Stimulated activated CD8-positive, alpha-beta memory T cell treated with anti-CD3 and anti-CD28 coated beads, Interleukin-15, amount 100 ng/mL, for 1 hour (primary cell): Measurements from ENCODE around the gene BANP.
"Not testable (repeated sequence)": the region's sequence is repeated elsewhere in the genome, so short reads cannot be mapped to it uniquely, and the experiment has no call there.

Experiments used
- DNase-seq: peaks from one replicate; pipeline ENCODE4 v3.0.0-alpha.2; 2020; ENCODE audit warnings: low read depth

Gene BANP

GRCh38 chr16:88050952-88051660 lies 99.9 kb downstream of the BANP start:
- DNase-seq, result no peak

DNA sequence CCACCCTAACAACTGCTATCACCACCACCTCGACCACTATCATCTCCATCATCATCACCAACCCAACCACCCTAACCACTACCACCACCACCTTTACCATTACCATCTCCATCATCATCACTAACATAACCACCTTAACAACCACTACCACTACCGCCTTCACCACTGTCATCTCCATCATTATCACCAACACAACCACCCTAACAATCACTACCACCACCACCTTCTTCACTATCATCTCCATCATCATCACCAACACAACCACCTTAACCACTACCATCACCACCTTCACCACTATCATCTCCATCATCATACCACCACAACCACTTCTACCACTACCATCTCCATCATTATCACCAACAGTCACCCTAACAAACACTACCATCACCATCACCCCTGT lies 101.4 kb downstream of the BANP start:
- DNase-seq, result no peak

DNA sequence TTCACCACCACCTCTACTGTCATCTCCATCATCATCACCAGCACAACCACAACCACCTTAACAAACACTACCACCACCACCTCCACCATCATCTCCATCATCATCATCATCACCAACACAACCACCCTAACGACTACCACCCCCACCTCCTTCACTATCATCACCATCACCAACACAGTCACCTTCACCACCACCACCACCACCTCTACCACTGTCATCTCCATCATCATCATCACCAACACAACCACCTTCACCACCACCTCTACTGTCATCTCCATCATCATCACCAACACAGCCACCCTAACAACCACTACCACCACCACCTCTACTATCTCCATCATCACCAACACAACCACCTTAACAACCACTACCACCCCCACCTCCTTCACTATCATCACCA lies 102.2 kb downstream of the BANP start:
- DNase-seq, result not testable (repeated sequence)

DNA sequence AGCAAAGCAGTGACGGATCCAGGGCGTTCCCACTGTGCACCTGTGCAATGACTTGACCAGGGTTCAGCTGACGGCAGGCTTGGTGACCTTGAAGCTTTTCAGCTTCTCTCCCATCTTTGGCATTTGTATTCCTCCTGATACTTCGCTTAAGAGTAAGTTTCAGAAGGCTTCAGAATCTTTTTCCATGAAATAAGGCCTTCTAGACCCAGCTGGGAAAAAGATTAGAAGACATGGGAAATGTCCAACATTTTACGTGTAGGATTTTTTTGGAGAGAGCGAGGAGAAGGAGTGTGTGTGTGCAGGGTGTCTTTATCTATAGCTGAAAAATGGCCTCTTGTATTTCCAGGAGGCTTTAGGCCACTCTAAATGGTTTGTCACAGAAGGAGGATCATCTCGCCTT lies 104.1 kb downstream of the BANP start:
- DNase-seq, result no peak

- DNase-seq, result no peak
Observed at GRCh38 chr16:88056212-88056611, 105.0 kb downstream of the BANP start.

DNA sequence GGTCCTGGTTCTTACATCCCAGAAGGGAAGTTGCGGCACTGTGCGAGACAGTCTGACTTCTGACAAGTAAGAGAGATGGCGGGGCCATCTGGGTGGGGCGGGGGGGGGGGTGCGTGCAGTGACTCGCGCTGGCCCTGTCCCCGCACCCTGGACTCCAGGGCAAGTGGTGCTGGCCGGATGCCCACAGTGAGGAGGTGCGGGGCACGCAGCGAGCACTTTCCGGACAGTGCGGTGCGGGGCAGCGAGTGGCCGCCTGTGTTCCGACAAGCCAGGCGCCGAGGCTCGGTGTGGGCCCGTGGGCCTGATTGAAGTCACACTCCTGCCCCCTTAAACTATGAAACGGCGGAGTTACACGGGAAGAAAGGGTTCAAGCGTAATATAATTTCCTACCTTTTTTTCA lies 106.4 kb downstream of the BANP start:
- no peak for DNase-seq

GRCh38 chr16:88058136-88058535 lies 106.9 kb downstream of the BANP start:
- no peak for DNase-seq

- DNase-seq, result no peak
Observed at GRCh38 chr16:88058817-88059216, 107.6 kb downstream of the BANP start.

DNA sequence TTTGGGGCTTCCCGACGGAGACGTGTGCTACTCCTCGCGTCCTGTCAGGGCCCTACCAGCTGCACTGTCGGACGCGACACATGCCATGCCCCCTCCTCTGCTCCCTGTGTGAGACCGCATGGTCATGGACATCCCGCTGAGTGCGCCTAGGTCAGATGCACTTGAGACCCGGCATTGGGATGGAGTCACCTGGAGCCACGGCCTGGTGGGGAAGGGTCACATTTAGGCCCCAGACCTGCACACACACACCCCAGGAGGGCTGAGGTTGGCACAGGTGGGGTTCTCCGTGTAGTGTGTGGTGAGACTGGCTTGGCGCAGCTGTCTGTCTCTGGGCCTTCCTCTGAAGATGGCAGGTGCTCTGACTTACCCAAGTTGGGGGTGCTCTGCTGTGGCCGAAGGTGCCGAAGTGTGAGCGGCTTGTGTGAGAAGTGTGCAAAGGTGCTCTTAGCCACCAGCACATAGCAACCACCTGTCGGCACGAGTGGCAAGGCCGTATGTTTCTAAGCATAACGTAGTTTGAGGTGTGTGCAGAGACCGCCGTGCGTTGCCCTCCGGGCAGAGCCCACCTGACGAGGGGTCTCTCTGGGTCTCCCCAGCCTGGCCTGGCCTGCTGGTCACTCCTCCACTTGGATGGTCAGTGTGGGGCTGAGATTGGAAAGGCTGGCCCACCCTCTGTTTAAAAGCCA lies 108.6 kb downstream of the BANP start:
- DNase-seq, result no peak

DNA sequence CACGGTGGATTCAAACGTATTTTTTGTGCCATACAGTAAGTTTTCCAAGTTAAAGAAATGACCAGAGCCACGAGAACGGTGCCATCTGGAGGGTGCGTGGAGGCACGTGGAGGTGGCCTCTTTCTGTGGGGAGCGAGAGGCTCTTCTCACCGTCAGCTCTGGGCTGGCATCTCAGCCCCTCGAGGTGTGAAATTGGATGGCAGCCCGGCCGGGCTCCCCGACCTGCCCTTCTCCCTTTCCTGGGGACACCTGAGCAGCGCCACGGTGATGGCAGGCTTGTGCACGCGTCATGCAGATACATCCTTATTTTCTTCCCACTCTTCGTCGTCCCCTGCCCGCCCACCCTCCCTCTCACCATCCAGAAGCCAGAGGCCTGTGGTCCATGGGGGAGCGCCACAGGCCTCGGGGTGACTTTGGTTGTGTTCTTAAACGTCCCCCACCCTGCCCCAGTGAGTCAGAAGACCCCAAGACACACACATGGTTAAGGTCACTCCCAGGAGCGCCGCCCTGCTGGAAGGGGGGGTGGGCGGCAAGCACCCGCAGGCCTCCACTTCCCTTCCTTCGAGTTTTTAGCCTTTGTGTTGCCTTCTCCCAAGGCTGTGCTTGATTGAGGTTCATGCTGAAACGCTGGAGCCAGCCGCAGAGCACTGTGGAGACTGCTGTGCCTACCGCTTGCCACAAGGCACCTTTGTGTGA lies 109.4 kb downstream of the BANP start:
- DNase-seq, result no peak

DNA sequence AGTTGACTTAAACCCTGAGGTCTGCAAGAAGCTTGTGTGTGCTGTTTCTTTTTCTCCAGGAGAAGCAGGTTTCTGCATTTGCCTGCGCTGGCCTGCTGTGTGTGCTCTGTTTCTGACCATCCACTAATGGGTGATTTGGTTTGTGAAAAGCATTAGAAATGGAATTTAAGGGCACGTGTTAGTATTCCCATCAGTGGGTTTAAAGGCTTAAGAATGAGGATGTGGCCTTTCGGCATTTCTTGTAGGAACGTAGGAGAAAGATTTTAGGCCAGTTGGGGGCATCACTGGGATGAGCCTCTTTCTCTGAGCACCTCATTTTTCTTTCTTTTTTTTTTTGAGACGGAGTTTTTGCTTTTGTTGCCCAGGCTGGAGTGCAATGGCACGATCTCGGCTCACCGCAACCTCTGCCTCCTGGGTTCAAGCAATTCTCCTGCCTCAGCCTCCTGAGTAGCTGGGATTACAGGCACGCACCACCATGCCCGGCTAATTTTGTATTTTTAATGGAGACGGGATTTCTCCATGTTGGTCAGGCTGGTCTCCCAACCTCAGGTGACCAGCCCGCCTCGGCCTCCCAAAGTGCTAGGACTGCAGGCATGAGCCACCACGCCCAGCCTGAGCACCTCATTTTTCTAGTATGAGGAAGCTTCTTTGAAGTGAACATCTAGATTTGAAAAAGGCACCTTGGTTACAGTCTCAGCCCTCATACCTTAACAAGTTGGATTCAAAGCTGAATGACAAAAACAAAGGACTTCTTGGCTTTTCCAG lies 110.3 kb downstream of the BANP start:
- DNase-seq, result no peak

GRCh38 chr16:88062341-88063210 lies 111.3 kb downstream of the BANP start:
- no peak for DNase-seq

DNA sequence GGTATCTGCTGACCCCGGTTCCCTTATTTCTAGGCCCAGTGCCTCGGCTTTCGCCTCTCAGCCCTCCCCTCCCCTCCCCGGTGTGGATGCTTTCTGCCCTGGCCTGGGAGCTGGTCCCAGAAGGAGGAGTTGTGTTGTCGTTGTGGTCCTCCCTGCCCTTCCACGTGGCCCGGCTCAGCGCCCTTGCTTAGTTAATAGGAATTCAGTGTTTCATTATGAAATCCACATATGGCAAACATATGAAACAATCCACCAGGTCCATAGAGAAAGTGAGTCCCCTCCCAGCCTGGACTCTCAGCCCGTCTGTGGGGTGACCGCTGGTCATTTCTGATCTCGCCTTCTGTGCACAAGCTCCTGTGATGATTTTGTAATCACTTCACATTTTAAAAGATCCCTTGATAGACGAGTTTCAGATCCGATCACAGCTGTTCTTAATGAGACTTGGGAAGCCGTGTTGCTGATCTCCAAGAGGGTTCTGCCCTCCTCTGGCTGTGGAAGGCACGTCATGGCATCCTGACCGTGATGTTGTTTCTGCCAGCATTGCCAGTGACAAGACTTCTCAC lies 112.1 kb downstream of the BANP start:
- DNase-seq, result no peak

DNA sequence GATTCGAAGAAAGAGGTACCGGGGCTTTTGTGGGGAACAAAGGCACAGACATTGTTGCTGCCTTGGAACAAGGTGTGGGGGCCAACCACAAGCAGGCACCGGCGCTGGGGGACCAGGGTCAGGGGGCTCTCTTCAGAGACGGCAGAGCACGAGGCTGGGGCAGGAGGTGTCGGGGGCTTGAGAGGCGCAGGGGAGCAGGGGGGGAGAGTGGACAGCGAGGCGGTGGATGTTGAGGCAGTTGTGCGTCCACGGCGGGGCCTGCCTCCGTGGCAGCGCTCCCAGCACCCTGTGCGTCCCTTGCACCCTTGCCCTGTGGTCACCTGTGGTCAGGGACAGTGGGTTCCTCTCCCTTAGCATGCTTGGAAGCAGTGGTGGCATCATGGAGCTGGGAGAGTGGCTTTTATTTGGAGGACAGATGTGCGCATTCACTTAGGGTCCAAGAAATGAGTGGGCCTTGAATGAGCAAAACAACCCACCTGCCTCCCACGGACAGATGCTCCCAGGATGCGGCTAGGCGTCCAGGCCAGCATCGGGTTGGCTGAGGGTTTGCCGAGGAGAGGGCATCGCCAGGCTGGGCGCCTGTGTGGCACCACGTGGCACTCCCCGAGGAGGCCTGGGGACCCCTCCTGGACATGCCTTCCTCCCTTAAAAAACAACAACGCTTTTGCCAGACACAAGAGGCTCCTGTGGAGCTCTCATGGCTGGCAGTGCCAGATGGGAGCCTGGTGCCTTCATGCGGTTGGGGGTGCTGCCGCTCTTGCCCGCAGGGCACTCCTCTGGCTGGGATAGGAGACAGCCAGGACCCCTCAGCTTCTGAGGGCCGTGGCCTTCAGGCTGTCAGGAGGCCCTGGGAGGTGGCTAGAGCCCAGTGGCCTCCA lies 113.0 kb downstream of the BANP start:
- DNase-seq, result no peak

DNA sequence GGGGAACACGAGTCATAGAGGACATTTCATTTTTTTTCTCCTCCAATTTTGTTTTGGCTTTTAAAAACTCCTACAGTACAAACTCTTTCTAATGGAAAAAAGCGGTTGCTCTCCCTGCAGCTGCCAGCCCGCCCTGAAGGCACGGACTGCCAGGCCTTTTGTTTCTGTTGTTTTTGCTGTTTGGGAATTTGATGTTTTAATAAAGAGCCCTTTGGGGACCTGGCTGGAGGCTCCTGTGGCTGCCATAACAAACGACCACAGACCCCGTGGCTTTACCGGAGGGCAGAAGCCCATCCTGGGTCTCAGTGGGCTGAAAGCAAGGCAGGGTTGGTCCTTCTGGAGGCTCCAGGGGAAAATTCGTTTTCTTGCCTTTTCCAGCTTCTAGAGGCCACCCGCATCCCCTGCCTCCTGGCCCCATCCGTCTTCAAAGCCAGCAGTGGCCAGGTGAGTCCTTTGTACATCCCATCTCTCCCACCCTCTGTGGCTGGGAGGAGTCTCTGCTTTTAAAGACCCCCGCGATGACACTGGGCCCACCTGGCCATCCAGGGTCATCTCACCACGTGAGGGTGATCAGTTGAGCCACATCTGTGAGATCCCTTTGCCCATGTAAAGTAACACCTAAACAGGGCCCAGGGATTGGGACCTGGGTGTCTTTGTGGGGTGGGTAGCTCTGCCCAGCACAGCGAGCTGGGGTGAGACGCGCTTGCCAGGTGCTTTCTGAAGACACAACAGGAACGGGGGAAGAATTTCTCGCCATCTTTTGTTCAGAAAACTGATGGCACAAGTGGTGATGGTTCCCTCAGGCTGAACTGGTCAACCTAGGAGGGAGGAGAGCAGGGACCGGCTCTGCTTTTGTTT lies 113.9 kb downstream of the BANP start:
- DNase-seq, result no peak

DNA sequence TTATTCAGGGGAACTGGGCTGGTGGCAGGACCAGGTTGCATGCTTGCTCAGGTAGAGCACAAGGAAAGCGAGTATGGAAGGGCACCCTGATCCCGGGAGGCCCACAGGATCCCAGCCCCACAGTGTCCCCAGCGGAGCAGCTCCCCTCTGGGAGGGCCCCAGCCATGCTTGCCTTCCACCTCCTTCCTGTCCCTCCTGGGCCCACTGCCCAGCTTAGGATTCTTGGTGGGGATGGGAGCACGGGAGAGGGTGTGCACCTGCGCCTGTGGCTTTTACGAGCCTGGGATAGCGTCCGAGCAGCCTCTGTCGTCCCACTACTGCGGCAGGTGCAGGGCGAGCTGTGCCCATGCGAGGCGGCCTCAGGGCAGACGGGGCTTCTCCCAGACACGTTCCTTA lies 114.5 kb downstream of the BANP start:
- no peak for DNase-seq

DNA sequence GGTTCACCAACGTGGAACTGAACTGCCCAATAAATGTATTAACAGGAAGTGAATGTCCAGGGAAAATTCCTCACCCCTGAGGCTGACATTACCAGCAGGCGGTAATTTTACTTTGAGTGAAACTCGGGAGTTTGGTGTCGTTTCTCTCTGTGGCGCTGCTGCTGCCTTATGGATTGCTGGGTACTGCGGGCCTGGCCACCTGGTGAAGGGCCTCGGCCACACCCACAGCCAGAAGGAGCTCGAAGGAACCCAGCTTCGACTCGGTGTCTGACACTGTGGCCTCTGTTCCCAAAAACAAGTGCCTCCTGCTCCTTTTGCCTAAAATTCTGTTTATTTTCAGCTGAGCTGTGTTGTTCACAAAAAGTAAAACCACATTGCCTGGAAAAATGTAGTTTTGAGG lies 115.0 kb downstream of the BANP start:
- no peak for DNase-seq

GRCh38 chr16:88066680-88067529 lies 115.7 kb downstream of the BANP start:
- no peak for DNase-seq
